Retinal pigment epithelial cell (primary cell): ENCODE data around the gene ADAMTS17.

Experiments used
- DNase-seq: peaks from one replicate; pipeline ENCODE4 v3.0.0-alpha.2; 2010; ENCODE audit warnings: low read depth
- H3K4me3 ChIP-seq: 2 replicates; pipeline ENCODE4 v1.5.1; 2011; ENCODE audit warnings: mild to moderate bottlenecking, low read length, control low read depth, moderate library complexity
- TF ChIP-seq, protein P1 (sequence below): conservative IDR thresholded peaks from 2 replicates; pipeline ENCODE4 v1.5.1; 2011; ENCODE audit warnings: low read depth, low read length, control low read depth, inconsistent platforms

The ADAMTS17 gene

DNA sequence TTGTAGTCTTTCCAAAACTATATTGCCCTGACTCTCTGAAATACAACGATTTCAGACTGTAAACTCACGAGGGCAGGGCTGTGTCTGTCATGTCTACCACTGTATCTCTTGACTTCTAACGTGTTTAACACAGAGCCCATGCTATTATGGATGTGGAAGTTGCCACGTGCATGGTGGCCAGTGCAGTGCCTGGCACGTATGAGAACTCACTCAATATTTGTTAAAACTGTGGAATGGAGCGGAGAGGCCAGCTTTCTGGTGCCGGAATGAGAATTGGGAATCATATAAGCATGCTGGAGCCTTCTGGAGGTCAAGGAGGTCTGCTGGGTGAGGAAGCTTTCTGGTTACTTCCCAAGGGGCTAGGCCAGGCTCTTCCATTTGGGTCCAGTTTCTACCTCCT is 387.9 kb downstream of the ADAMTS17 start:
- TF ChIP-seq, protein P1, sequence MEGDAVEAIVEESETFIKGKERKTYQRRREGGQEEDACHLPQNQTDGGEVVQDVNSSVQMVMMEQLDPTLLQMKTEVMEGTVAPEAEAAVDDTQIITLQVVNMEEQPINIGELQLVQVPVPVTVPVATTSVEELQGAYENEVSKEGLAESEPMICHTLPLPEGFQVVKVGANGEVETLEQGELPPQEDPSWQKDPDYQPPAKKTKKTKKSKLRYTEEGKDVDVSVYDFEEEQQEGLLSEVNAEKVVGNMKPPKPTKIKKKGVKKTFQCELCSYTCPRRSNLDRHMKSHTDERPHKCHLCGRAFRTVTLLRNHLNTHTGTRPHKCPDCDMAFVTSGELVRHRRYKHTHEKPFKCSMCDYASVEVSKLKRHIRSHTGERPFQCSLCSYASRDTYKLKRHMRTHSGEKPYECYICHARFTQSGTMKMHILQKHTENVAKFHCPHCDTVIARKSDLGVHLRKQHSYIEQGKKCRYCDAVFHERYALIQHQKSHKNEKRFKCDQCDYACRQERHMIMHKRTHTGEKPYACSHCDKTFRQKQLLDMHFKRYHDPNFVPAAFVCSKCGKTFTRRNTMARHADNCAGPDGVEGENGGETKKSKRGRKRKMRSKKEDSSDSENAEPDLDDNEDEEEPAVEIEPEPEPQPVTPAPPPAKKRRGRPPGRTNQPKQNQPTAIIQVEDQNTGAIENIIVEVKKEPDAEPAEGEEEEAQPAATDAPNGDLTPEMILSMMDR = no peak
- no peak for DNase-seq

DNA sequence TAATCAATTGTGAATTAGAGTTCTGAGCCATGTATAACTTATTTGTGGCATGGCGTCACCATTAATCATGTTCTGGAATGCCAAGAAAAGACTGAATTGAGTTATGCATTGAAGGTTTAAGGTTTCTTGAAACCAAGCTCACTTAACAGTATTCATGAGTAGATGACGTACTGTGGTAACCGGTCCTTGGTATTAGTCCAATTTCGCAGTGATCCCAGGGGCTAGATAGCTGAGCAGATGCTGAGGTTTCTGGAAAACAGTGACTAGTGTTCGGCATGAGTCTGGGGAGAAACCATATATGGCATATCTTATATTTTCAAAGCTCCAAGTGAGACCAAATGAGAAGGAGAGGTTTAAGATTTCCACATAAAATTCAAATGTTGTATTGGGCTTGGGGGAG is 390.3 kb downstream of the ADAMTS17 start:
- TF ChIP-seq, protein P1 = no peak
- H3K4me3 ChIP-seq = no peak overlapping the region
- no peak for DNase-seq

More for the DNA sequence above, 387.9 kb downstream of the ADAMTS17 start:
- no peak overlapping the region for H3K4me3 ChIP-seq

DNA sequence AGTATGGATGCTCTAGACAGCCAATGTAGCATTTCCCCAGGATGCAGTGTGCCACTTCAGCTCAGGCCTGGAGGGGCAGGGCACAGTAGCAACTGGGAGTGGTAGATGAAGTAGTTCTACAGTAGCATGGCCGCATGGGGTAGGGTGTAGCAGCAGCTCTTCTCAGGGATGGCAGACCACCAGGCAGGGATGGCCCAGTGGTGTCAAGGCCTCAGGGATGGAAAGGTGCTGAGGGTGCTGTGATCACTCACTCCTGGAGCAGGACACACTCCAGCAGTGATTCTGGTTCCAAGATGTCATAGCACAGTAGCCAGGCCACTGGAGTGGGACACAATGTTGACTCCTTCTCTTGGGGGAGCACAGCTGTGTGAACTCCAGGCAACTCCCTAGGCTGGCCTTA is 397.6 kb downstream of the ADAMTS17 start:
- no peak overlapping the region for H3K4me3 ChIP-seq
- TF ChIP-seq, protein P1 = no peak
- DNase-seq = no peak

DNA sequence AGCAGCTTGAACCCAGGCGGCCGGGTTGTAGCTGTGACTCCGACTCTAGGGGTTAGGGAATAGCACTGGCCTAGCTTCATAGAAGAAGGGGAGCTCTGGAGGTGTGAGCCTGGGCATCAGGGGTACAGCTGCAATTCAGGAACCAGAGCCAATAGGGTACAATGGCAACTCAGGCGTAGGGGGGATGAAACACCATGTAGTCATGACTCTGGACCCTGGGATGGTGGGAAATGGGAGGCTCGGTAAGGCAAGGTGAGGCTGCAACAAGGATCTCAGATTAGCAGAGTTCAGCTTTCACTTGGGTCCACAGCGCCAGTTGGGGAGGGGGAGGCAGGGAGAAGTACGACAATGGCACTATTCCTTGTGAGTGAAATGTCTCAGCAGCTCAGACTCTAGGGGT is 398.3 kb downstream of the ADAMTS17 start:
- DNase-seq = no peak
- TF ChIP-seq, protein P1 = no peak
- H3K4me3 ChIP-seq = no peak overlapping the region

DNA sequence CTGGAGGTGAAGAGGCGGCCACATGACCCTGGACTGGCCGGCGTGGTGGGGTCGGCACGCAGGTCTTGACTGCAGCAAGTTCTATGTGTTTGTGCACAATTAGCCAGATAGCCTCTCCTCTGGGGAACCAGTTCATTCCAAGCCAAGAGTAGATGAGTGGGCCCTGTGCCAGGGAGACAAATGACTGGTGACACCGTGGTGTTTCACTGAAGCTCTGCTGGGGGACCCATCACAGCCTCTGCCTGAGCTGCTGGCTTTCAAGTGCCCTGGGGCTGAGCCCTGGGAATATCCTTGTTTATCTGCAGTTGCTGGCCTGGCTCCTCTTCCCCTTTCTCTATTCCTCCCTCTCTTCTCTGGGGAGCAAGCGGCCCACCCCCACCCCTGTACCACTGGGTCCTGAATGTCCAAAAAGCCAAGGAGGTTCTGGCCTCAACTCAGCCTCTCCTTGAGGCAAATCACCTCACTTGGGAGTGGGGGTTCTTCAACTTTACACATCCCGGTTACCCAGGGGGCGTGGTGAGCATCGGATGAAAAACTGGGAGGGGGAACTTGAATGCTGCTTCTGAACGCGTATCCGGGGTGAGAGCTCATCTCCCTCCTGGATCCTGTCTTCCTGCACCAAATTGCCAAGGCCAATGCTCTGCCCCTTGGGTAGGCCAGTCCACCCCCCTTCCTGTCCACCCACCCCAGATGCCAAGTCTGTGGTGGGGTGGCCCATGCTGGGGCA is 408.9 kb downstream of the ADAMTS17 start:
- H3K4me3 ChIP-seq = no peak overlapping the region
- DNase-seq = no peak
- TF ChIP-seq, protein P1 = no peak

DNA sequence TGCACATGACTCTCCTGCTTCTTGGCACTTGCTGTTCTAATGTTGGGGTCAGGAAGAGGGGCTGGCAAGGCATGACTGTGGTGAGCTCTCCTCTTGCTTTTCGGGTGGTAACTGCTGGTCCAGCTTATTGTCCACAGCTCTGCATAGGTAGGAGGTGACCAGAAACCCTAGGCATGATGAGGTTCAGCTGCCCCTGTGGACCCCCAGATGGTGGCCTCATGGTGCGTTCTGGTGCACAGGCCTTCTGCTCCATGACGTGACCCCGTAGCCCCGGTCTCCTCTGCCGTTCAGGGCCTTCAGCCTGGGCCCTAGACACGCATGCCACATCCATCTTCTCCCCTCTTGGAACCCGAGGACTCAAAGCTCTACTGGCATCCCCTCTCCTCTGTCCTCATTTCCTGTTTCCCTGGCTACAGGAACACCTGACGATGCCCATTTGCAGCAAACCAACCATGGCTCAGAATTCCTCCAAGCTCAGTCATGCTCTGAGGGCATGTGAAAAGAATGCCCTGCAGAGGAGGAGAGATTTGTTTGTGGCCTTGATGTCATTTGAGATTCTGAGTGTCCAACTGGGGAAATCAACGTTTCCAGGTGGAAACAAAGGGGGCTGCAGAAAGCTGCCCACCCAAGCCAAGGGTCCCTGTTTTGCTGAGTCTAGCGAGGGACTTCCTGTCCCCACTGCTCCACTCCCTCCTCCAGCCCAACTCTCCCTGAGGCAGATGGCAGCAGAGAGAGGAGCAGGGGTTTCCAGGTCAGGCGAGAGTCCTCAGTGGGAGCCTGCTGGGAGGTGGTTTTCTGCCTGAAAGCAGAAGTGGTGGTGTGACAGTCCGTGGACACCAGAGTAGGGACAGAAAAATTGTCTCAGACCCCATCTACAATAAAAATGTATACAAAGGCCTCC is 409.8 kb downstream of the ADAMTS17 start:
- no peak for DNase-seq
- TF ChIP-seq, protein P1 = no peak
- no peak overlapping the region for H3K4me3 ChIP-seq
